ENCODE measurements around the gene LAMTOR2.

LAMTOR2 gene

GRCh38 chr1:156099282-156099681 is 44.7 kb downstream of the LAMTOR2 start:
- no peak for DNase-seq (ENCODE audit: low read depth)

- no peak for DNase-seq (ENCODE audit: low read depth)
These were observed 45.8 kb downstream of the LAMTOR2 start for GRCh38 chr1:156100205-156100995.

DNA sequence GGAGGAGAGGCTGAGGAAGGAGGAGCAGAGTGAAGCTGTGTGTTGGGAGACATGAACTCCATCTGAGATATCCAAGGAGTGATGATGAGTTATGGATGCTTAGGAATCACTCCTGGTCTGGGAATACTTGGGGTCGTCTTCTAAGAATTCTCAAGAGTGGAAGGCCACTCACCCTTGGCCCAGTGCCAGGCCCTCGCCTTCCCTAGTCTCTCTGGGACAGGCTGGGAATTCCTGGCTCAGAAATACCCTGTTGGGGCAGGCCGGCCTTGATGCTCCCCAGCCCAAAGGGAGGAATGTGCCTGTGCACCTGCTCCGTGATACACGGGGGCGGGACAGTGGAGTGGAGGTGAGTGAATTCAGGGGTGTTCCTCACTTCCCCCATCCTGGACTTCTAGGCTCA is 47.3 kb downstream of the LAMTOR2 start:
- no peak for DNase-seq (ENCODE audit: low read depth)

DNA sequence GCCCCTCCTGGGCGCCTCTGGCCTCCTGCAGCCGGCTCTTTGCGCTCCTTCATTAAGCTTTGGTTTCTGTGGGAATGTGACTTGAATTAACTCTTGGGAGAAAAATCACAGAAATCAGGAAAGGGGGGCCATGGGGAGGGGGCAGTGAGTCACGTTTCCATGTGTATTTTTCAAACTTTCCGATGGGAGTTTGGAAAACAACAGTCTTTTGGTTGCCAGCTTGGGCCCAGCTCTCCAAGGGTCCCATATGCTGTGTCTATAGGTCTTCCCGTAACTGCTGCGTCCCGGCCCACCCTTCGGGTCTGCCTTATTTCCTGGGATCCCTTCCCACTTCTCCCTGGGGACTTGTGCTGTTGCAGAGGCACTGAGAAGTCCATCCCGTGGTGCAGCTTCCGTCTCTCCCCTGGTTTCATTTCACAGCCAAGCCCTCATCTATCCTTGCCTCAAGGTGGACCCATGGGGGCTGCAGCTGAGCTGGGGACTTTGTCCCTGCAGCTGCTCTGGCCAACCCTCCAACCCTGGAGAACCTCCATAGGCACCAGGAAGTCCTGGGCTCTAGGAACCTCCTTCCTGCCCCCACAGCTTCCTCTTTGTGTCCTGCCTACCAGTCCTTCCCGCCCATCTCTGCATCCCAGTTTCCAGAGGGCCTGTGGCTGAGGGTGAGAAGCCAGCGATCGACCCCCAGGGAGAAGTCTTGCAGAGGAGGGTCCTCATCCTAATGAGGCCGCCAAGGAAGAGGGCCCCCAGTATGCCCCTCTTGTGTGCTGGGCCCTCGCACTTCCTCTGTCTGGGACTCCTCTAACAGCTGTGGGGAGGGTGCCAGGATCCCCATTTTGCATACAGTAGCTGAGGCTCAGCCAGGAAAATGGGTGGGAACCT is 48.3 kb downstream of the LAMTOR2 start:
- no peak for DNase-seq (ENCODE audit: low read depth)

- no peak for DNase-seq (ENCODE audit: low read depth)
These were observed 49.0 kb downstream of the LAMTOR2 start for GRCh38 chr1:156103521-156103947.

DNA sequence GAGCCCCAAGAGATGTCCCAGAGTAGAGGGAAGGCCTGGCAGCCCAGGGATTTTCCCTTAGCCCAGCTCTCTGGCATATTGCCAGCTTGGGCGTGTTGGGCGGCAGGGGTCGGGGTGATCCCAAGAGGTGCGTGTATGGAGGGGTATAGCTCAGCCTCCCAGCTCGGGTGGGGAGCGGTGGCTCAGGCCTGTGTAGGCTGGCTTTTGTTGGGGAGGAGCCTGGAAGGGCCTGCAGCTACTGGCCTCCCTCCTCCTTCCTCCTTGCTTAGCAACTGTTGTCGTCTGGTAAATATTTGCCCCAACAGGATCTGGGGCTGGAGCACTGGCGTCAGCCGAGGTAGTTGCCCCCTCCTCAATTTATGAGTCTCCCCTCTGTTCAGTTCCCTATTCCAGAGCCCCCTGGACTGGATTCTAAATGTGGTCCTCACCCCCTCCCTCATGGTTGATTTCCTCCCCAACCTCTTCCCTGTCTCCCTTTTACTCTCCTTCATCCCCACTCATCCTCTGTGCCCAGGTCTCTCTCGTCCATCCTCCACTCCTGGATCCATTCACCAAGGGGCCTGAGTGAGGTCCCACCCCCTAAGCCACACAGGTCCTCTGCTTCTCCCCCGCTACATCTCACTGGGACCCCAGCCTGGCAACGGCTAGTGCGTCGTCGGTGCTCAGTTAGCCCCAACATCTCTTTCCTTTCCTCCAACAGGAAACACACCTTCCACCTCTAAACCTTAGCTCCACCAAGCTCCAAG is 49.7 kb downstream of the LAMTOR2 start:
- DNase-seq (ENCODE audit: low read depth) = no peak

DNA sequence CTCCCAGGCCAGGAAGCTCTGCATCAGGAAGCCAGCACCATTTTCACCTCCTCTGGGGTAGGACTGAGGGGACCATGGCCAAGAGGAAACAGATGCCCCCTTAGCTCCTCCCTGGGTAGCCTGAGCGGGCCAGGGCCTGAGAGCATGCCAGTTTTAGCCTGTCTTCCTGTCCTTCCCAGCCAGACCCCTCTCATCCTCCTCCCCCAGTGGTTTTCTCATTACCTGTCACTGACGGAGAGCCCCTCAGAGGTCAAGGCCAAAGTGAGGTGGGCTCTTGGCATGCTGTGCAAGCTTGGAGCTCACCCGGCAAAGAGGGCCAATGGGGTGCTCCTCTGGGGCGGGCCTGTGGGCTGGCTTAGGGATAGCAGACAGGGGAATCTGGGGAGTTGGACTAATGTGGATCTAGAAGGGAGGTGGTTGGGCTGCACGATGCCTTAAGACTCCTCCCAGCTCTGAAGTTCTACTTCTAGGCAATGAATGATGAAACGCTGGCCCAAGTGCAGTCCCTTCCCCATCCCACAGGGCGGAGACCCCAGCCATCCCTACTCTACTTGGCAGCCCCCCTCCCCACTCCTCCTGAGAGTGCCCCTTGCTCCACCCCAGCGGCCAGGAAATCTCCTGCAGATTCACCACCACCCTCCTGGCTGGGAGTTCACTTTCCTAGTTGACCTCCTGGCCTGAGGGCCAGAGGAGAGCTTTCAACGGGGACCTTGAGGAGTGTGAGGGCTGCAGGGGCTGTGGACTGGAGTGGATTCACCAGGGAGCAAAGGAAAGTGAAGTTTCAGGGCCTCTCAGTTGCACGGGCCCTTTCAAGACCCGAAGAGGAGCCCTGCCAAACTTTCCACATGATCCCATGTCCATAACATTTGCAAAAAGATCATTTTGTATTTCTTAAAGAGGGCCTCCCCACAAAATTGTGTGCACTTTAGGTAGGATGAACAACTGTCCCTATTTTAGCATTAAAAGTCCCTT is 50.6 kb downstream of the LAMTOR2 start:
- DNase-seq (ENCODE audit: low read depth) = no peak

DNA sequence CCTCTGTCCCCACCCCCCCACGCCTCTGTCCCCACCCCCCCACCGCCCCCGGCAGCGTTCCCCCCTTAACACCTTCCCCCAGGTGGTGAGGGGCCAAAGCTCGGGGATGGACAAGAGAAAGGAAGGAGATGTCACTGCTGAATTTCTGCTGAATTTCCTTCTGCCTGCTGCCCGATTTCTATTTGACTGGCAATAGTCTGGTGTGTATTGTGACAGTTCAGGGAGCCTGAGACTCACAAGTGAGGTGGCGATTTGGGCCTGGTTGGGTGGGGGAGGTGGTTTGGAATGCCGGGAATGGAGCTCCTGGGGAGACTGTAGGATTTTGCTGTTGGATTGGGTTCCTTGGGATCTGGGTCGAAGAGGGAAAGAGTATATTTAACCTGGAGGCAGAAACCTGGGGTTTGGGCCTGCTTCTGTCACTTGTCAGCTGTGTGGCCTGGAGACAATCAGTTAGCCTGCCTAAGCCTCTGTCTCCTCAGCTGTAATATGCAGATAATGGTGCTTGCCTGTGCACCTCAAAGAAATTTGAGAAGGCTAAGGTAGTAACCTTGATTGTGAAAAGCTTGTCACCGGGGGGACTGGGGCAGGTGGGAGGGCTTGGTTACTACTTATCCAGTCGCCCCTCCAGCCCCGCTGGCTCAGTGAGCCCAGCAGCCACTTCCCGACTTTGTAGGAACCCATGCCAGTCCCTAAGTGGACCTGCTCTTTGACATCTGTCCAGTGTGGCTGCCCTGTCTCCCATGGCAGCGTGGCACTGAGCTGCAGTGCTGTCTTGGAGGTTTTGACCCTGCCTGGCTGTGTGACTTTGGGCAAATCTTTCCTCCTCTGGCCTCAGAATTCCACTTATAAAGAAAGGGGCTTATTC is 52.3 kb downstream of the LAMTOR2 start:
- no peak for DNase-seq (ENCODE audit: low read depth)

DNA sequence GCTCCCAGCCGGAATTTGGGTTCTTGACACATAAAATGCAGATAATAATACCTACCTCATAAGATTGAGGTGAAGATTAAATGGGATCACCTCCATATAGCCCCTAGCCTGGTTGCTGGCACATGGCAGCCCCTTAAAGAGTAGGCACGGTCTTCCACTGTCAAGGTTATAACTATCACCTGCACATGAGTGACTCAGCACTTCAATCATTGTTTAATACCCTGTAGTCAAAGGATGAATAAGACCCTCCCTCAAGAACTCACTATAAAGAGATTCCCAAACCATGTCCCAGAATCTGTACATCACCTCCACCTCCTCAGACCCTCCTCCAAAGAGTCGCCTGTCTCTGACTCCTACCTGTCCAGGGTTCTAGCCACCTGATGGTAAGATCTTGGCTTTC is 53.5 kb downstream of the LAMTOR2 start:
- no peak for DNase-seq (ENCODE audit: low read depth)

Data from non-pigmented ciliary epithelial cell (primary cell).